Lower lobe of right lung (tissue), 2 donors: Measurements from ENCODE around the gene CHAD. TPM values are rescaled to one million over a fixed set of nuclear protein-coding genes. Genes with fewer than 3 reads are reported as not detected.

Source experiments
- ATAC-seq, 2 donors: fragments of 200-7000 bp; cut with Tn5 transposase; one replicate each; pipeline ENCODE4 v1.9.1; 2020 to 2022; ENCODE audit warnings: mild to moderate bottlenecking in 2 of 2, moderate library complexity in 2 of 2
- DNase-seq: peaks from one replicate; pipeline ENCODE4 v3.0.0-alpha.2; 2020
- H3K27ac ChIP-seq: fragments of 200-600 bp; one replicate; pipeline ENCODE4 v1.8.0; 2022
- H3K27me3 ChIP-seq: fragments of 200-600 bp; one replicate; pipeline ENCODE4 v1.8.0; 2022; ENCODE audit warnings: low read depth
- H3K36me3 ChIP-seq: fragments of 200-600 bp; one replicate; pipeline ENCODE4 v1.8.0; 2022; ENCODE audit warnings: mild to moderate bottlenecking
- H3K4me1 ChIP-seq: fragments of 200-600 bp; one replicate; pipeline ENCODE4 v1.8.0; 2022
- H3K4me3 ChIP-seq: fragments of 200-600 bp; one replicate; pipeline ENCODE4 v1.8.0; 2022; ENCODE audit warnings: mild to moderate bottlenecking
- H3K9me3 ChIP-seq: fragments of 200-600 bp; one replicate; pipeline ENCODE4 v1.8.0; 2022
- intact Hi-C: fragments of 100-400 bp; cut with DNase I; formaldehyde crosslinking; loops from one replicate; pipeline ENCODE4 v1.11.0; 2022
- total RNA-seq: library from RNA; stranded (reverse); fragmentation: NEBNext Ultra II Directional; extraction: Animal tissue kit (Norgen Biotek cat#: 25700); gene quantifications from one replicate; pipeline ENCODE4 v1.2.1, GENCODE V29; 2021
- TF ChIP-seq, protein P1 (sequence below): fragments of 200-600 bp; IDR thresholded peaks from one replicate; pipeline ENCODE4 v1.8.0; 2022; ENCODE audit warnings: antibody characterized with exemption, mild to moderate bottlenecking
- donor health status: DM: no; HTN: yes; CAD: no; lungs with severe emphysema.

Gene CHAD
- total RNA-seq, 1 donor from 2014 or later = not detected

DNA sequence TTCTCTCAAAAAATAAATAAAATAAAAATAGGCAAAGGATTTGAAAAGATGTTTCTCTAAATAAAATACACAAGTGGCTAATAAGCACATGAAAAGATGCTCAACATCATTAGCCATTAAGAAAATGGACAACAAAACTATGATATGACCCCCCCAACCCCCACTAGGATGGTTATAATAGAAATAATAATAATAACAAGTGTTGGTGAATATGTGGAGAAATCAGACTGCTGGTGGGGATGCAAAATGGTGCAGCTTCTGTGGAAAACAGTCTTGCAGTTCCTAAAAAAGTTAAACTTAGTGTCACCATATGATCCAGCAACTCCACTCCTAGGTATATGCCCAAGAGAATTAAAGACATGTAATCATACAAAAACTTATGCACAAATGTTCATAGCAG lies 30.6 kb upstream of the CHAD start:
- Histone ChIP-seq H3K27ac (no peak overlapping the region), H3K9me3 (no peaks in the 10 kb centered on the region), H3K4me3 (no peak overlapping the region), H3K27me3 (no peaks in the 10 kb centered on the region), H3K4me1 (no peaks in the 10 kb centered on the region), H3K36me3 (no peaks in the 10 kb centered on the region)
- ATAC-seq (no peak), DNase-seq (no peak)
- intact Hi-C loops = no loop called here
- TF ChIP-seq, protein P1, sequence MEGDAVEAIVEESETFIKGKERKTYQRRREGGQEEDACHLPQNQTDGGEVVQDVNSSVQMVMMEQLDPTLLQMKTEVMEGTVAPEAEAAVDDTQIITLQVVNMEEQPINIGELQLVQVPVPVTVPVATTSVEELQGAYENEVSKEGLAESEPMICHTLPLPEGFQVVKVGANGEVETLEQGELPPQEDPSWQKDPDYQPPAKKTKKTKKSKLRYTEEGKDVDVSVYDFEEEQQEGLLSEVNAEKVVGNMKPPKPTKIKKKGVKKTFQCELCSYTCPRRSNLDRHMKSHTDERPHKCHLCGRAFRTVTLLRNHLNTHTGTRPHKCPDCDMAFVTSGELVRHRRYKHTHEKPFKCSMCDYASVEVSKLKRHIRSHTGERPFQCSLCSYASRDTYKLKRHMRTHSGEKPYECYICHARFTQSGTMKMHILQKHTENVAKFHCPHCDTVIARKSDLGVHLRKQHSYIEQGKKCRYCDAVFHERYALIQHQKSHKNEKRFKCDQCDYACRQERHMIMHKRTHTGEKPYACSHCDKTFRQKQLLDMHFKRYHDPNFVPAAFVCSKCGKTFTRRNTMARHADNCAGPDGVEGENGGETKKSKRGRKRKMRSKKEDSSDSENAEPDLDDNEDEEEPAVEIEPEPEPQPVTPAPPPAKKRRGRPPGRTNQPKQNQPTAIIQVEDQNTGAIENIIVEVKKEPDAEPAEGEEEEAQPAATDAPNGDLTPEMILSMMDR = no peak

DNA sequence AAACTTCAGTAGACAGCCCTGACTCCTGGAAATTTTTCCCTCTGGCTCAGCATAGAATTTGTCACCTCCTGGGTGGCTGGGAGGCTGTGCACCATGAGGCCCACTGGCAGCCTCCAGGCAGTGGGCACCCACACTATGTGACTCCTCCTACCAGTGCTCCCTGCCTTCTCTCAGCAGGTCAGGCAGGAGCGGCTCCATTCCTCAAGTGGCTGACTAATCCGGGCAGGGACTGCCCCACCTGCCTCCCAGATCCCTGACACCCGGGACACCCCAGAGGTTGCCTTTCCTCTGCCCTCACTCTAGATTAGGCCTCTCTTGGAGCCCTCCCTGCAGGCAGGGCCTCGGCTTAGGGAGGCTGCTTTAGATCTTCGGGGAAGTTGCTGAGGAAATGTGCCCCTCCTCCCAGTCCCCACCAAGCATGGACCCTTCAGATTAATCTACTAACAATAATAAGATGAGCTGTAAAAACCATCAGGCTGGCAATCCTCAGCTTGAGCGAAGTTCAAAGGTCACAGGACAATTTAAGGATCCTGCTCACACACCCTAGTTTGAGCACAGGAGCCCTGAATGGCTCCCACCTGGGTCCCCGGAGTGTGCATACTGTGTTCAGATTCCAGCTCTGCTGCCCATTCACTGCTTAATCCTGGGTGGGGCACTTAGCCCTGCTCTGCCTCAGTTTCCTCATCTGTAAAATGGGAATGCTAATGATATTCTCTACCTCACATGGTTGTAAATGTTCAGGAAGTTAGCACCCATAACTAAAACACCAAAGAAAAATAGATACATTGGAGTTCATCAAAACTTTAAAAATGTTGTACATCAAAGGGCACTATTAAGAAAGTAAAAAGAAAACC lies 29.6 kb upstream of the CHAD start:
- peak; percentile 76 to 91 for ATAC-seq
- no peak overlapping the region for H3K27ac ChIP-seq
- H3K36me3 ChIP-seq = no peaks in the 10 kb centered on the region
- intact Hi-C loops = no loop called here
- H3K4me3 ChIP-seq = no peak overlapping the region
- TF ChIP-seq, protein P1 = no peak
- H3K27me3 ChIP-seq = no peaks in the 10 kb centered on the region
- H3K9me3 ChIP-seq = no peaks in the 10 kb centered on the region
- DNase-seq = no peak
- no peaks in the 10 kb centered on the region for H3K4me1 ChIP-seq

DNA sequence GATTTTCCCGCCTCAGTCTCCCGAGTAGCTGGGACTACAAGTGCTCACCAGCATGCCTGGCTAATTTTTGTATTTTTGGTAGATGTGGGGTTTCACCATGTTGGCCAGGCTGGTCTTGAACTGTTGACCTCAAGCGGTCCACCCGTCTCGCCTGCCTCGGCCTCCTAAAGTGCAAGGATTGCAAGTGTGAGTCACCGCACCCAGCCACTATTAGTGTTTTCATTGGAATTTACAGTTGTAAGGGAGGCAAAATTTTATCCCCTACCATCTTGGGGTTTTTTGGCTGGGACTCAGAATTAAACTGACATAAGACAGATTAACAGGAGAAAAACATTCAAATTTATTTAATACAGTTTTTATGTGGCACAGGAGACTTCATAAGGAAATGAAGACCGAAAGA lies 27.2 kb upstream of the CHAD start:
- Histone ChIP-seq H3K36me3 (no peaks in the 10 kb centered on the region), H3K4me1 (no peaks in the 10 kb centered on the region), H3K4me3 (no peak overlapping the region), H3K27ac (no peak overlapping the region), H3K27me3 (no peaks in the 10 kb centered on the region), H3K9me3 (no peaks in the 10 kb centered on the region)
- ATAC-seq (no peak), DNase-seq (no peak)
- intact Hi-C loops = no loop called here
- TF ChIP-seq, protein P1 = no peak

DNA sequence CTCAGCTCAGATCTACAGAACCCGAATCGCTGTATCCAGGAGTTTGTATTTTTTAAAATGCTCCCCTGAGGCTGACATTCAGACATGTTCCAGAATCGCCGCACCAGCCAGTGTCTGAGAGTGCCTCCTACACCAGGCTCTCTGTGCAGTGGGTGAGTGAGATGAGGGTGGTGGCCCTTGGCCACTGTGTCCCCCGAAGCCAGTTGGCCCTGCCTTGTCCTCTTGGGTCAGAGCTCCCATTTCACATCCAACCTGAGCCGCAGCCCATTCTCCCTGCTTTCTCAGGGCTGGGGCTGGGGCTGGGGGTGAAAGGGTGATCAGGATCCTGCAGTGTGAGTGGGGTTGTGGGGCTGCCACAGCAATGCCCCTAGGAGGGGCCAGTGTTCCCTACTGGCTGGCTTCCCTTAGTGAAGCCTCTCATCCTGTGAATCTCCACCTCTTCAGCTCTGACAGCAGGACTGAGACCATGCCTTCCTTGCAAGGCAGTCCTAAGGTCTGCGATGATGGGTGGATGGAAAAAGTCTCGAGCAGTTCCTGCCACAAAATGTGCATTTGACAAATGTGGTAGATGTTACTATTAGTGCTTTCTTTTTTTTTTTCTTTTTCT lies 26.6 kb upstream of the CHAD start:
- TF ChIP-seq, protein P1 = no peak
- DNase-seq (no peak), ATAC-seq (no peak)
- no peaks in the 10 kb centered on the region for H3K9me3 ChIP-seq
- intact Hi-C loops = no loop called here
- H3K27me3 ChIP-seq = no peaks in the 10 kb centered on the region
- no peak overlapping the region for H3K4me3 ChIP-seq
- no peaks in the 10 kb centered on the region for H3K4me1 ChIP-seq
- no peaks in the 10 kb centered on the region for H3K36me3 ChIP-seq
- H3K27ac ChIP-seq = no peak overlapping the region

DNA sequence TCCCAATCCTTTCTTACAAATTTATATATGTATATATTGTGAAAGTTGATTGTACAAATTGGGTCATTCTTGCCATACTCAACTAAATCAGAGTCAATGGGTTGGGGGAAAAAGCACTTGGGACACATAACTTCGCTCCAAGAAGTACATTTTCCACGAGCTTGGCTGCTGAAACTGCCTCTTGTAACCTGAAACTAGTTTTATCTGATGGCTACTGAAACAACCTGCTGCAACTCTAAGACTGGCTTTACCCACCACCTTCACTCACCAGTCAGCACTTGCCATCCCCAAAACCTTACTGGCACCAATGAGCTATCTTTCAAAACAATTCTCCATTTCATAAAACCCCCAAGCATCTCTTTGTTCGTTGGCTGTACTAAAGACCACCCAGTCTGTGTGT lies 25.1 kb upstream of the CHAD start:
- DNase-seq = no peak
- Histone ChIP-seq H3K27ac (no peak overlapping the region), H3K36me3 (no peaks in the 10 kb centered on the region), H3K4me1 (no peaks in the 10 kb centered on the region), H3K27me3 (no peaks in the 10 kb centered on the region), H3K4me3 (no peak overlapping the region), H3K9me3 (no peaks in the 10 kb centered on the region)
- intact Hi-C loops = no loop called here
- TF ChIP-seq, protein P1 = no peak
- ATAC-seq = no peak
